HL-60/S4 treated with phorbol 12-myristate 13-acetate at 8.2 ng/mL for 4 days and 3 days (cell line): Measurements from ENCODE around the gene USP32.

Source experiments
- in situ Hi-C: fragments of 300-500 bp; cut with MboI; formaldehyde crosslinking; loops from 2 replicates; pipeline ENCODE4 v1.15.0; 2022; ENCODE audit warnings: low sequenced_read_pairs

USP32 gene

DNA sequence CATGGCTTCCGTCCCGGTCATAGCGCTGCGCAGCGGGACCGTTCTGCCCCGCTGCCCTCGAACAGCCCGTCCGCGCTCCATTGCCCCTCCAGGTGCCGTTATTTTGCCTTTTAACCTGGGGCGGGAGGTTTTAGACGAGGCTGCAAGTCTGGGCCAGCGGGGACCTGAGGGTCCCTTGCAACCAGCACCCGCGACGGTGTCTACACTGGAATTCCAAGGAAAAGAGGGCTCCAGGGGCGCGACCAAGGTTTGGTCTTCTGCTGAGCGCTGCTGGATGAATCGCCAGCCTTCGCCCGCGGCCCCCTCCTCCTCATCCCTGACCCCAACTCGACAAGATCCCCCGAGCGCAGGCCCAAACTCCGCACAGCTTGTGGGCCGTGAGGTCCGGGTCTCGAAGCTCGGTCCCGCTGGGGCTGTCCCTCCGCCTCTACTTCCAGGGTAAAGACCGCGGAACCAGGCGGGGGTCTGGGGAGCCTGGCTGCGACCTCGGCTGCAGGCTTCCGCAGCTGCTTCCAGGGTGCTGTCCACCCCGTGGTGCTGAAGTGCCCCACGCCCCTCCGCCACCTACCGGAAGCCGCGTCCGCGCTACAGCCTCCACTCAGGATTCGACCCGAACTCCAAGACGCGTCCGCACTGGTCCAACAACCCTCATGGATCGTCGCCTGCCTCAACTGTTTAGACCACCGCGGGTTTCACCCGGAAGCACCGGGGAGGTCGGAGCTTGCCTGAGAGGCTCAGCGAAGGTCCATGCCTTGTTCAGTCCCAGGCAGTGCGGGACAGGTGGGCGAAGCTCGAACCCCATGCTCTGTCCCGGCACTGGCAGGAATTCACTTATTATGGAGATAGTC, 252.3 kb downstream of the USP32 start:
- in situ Hi-C loops, result no loop called here

DNA sequence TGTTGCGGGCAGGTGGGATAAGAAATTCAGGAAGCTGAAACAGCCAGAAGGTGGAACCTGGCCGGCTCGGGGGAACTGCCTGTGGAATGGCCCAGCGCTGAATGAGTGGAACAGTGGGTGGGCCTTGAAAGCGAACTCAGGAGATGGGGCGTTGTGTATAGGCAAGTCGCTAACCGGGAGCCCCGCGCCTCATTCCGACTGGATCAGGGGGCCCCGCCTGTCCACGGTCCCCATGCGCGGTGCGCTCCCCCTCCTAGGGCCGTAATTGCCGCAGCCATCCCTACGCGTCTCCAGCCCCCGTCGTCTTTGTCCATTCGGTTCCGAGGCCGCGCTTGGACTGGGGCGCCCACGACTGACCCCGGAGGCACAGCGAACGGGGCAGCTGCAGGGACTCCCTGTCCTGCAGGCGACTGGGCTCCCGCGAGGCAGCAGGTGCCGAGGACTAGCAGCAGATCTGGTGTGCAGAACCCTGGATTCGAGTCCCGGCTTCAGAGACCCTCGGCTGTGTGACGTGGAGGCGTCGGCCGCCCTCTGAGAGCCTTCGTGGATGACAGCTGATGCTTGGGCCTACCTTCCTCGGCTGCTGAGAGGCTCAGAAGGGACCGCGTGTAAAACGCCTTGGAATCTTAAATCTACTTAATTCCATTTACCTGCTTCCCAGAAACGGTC, 253.0 kb downstream of the USP32 start:
- in situ Hi-C loops, result no loop called here

DNA sequence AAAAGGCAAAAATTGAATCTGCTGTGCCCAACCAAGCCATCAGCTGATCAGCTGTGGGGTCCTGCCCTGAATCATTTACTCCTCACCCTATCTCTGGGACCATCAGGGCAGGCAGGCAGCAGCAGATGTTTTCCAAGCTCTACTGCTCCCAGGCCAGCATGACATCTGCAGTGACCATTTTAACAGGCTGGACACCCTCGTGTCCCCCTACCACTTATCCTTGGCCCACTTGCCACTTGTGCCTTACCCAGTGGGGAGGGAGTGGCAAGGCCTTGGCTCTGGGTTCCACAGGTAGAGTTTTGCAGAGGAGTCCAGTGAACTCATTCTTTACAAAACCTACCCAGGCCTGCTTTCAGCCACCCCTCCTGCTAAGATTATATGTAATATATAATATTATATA, 254.2 kb downstream of the USP32 start:
- in situ Hi-C loops, result no loop called here

DNA sequence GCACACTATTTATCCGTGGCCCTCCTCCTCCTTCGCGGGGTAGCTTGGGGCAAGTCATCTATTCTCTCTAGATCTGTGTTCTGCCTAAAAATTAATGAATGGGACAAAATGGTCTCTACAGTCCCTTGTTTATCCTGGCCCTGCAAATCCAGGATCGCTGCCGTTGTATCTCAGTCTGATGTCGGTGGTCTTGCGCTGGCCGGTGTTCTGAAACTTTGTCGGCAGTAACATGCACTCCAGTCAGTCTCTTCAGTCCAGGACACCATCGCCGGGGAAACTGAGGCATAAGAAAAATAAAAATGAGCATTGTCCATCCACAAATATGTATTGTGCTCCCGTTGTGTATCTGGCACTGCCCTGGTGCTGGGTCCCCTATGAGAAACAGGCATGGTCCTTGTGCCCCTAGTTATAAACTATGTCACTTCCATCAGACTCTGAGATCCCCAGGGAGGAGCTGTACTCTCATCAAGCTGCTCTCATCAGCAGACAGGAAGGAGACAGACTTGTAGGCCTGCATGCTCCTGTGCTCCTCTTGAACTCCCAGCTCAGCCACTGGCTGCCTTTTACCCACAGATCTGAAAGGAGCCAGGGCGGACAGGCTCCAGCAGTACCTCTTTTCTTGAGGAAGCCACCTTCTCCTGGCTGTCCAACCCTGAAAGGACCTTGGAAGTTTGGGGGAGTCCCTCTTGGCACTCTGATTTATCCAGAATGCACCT, 255.8 kb downstream of the USP32 start:
- in situ Hi-C loops, result no loop called here

DNA sequence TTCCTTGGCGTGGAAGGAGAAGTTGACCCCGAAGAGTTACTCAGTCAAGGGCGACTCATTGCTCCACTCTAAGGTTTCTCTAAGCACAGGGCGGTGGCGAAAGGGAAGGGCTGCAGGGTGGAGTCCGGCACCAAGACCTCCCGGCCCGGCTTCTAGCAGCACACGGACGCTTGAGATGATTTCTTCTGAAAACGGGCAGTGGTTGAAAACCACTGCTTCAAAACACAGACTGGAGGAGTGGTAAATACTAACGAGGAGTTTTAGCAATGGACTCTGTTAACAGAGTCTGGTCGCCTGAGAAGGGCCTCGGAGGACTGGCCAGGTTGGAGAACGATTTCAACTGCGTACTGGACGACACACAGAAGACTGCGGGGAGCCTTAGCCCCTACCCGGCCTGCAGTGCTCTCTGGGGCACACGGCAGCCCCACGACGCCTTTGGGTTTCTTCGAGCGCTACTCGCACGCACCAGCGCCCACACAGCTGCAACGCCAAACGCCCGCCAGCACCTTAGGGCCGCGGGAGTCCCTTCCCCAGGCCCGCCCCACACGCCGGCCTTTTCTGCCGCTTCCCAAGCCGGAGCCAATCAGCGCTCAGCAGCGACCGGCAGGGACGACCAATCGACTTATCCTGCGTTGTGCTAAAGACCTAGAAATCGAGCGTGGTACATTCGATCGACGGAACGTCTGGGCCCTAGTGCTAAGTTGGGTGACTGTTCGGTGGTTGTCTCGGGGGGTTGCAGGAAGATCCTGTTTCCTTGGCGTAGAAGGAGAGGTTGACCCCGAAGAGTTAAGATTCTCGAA, 256.6 kb downstream of the USP32 start:
- in situ Hi-C loops, result no loop called here

DNA sequence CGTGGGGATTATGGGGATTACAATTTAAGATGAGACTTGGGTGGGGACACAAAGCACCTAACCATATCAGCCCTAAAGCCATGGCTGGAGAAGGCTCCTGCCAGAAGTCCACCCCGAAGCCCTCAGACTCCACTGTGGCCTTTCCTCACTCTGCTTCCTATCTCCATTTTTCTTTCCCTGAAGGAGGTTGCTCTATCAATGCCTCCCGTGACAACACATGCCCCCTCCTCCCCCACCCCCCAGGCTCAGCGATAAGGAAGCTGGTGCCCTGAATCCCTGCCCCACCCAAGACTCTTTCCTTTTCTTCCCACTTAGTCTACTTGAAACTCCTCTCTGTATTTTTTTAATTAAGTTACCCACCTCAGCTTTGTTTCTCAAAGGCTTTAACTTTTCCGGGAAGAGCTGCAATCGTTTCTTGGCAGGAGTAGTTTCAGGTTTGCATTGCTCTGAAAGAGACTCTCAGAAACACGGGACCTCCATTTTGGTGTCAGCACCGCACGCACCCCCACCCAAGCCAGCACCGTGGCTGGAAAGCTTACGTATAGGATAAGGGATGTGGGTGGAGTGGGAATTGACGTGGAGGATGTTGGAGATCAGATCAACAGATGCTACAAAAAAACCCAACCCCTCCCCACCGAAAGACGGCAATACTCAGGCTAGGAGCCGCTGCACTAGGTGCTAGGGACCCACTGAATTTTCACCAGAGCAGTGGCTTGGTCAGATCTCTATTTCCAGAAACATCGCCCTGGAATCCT, 257.4 kb downstream of the USP32 start:
- in situ Hi-C loops, result no loop called here

DNA sequence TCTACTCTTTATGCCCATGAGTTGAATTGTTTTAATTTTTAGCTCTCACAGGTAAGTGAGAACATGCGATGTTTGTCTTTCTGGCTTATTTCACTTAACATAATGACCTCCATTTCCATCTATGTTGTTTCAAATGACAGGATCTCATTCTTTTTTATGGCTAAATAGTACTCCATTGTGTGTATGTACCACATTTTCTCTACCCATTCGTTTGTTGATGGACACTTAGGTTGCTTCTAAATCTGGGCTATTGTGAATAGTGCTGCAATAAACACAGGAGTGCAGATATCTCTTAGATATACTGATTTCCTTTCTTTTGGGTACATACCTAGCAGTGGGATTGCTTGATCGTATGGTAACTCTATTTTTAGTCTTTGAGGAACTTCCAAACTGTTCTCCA, 261.5 kb downstream of the USP32 start:
- in situ Hi-C loops, result no loop called here

DNA sequence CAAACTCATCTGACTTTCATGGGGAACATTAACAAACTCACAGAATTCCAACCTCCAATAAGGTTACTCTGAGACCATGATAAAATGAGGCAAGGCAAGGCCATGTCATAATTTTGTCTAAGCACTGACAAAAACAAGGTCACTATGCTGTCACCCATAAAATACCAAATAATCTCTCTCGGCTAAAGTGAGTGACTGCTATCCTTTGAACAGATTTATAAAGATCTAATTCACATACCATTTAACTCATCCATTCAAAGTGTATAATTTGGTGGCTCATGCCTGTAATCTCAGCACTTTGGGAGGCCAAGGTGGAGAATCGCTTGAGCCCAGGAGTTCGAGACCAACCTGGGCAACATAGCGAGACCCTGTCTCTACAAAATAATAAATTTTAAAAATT, 262.8 kb downstream of the USP32 start:
- in situ Hi-C loops, result no loop called here
